ENCODE measurements around the gene NEK11. TPM values are rescaled to one million over a fixed set of nuclear protein-coding genes. Genes with fewer than 3 reads are reported as not detected.
"Not testable (repeated sequence)": the region's sequence is repeated elsewhere in the genome, so short reads cannot be mapped to it uniquely, and the experiment has no call there.

NEK11 gene
- total RNA-seq, 3 donors from 2014 or later, result 3.9 to 9.4 (median 5.8) TPM

DNA sequence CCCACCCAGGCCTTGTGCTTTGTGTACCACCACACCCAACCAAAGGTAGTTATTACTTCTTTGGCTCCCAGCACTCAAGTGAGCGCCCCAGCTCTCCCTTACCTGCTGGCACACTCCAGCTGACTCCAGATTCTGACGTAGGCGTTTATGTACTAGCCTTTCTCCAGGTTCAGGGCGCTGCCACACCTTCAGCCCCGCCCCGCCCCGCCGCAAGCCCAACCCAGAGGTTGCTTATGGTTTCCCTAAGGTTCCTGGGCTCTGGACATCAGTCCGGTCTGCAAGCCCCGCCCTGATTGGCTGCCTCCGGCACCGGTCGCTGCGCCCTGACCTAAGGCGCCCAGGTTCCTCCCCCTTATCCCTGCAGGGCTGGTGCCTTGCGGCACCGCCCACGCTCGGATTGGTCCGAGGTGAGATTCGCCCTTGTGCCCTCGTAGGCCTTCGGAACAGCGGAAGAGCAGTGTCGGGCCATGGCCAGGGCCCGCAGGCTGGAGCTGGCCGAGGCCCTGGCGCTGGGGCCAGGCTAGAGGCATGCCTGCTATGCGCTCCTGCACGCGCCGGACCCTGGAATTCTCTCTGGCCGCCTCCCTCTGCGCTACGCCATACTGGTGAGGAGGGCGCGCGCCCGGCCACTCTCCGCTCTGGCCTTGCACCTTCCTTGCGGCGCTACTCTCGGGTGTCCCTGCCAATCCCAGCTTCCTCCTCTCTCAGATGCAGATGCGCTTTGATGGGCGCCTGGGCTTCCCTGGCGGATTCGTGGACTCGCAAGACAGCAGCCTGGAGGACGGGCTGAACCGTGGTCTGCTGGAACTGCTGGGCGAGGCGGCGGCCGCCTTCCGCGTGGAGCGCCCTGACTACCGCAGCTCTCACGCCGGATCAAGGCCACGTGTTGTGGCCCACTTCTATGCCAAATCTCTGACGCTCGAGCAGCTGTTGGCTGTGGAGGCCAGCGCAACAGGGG is 335.1 kb downstream of the NEK11 start:
- Histone ChIP-seq H3K36me3 (ENCODE audit: low read depth) (no peaks in the 10 kb centered on the region), H3K4me1 (ENCODE audit: low read depth) (peaks cover 4% of the 10 kb centered on the region), H3K4me3 (peak overlapping the region; percentile 25), H3K9me3 (no peaks in the 10 kb centered on the region)
- TF ChIP-seq, protein P1, sequence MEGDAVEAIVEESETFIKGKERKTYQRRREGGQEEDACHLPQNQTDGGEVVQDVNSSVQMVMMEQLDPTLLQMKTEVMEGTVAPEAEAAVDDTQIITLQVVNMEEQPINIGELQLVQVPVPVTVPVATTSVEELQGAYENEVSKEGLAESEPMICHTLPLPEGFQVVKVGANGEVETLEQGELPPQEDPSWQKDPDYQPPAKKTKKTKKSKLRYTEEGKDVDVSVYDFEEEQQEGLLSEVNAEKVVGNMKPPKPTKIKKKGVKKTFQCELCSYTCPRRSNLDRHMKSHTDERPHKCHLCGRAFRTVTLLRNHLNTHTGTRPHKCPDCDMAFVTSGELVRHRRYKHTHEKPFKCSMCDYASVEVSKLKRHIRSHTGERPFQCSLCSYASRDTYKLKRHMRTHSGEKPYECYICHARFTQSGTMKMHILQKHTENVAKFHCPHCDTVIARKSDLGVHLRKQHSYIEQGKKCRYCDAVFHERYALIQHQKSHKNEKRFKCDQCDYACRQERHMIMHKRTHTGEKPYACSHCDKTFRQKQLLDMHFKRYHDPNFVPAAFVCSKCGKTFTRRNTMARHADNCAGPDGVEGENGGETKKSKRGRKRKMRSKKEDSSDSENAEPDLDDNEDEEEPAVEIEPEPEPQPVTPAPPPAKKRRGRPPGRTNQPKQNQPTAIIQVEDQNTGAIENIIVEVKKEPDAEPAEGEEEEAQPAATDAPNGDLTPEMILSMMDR (IDR thresholded peaks at IDR 0.05), result no peak
- DNase-seq, result peak; percentile 94 to 98 (median 96)
- ATAC-seq, result peak; percentile 95
- intact Hi-C loops (cut with DNase I, micrococcal nuclease), result no loop called here

DNA sequence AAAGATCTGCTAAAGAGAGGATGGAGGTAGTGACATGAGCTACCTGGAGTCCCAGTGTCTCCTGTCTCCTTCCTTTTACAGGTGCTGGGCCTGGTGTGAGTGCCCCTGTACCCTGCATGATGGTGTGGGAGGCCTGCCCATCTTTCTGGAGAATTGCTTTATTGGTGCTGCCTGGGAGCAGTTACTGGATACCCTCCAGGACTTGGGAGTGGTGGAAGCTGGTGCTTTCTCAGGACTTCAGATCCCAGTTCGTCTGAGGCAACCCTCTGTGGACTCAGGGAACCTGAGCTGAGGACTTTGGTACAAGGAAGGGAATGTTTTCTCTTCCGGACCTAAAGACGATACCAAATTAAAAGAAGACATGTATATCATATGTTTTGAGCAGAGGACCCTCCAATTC is 336.6 kb downstream of the NEK11 start:
- no peaks in the 10 kb centered on the region for H3K9me3 ChIP-seq
- TF ChIP-seq, protein P1 (IDR thresholded peaks at IDR 0.05), result no peak
- peaks cover 4% of the 10 kb centered on the region for H3K4me1 ChIP-seq (ENCODE audit: low read depth)
- no peak overlapping the region for H3K4me3 ChIP-seq
- H3K36me3 ChIP-seq (ENCODE audit: low read depth), result no peaks in the 10 kb centered on the region
- ATAC-seq (peak; percentile 2), DNase-seq (peak in 2 of 3 donors; percentile 32 to 60)
- intact Hi-C loops (cut with DNase I, micrococcal nuclease), result no loop called here

DNA sequence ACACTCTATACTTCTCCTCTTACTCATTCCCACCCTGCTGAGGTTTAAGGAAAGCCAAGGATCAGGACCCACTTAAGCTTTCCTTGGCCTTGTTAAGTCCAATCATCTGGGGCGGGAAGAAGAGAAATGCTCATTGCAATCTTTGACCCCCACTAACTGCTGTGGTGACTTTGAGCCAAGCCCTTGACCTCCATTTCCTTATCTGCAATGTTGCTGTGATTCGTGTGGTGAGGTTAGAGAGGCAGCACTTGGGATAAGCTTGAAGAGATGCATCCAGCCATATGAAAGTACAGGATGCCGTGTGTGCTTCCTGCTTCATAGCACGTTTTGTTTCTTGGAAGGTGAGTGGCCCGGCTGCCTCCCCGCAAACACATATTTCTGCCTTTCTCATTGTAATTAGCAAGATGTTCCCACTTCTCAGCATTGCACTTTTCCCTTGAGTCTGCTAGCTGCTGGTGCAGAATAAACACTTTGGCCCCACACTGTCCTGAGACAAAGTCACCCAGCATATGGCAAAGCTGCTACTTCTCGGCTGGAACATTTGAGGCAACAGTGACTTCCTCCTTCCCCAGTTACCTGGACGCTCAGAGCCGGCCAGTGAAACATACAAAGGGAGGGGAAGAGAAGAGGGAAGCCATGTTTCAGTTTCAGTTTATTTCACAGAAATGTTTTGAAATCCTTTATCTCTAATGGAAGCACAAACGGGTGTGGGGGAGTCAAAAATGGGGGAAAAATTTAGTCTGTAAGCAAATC is 344.4 kb downstream of the NEK11 start:
- intact Hi-C loops (cut with DNase I, micrococcal nuclease), result no loop called here

DNA sequence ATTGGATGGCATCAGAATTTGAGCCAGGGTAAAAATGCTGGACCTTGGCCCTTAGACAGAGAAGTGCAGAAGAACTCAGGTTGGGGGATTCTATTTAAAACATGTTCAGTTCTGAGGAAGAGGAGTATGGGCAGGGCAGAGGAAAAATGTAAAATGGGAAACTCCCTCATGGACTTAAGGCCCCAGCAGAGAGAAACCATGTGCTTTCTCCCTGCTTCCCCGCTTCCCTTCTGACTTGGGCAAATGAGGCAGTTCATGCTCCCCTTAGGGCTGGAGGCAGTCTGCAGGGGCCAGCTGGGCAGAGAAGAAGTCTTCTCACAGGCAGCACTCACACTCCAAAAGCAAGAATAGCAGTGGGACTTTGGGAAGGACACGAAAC is 345.0 kb downstream of the NEK11 start:
- ATAC-seq (no peak), DNase-seq (no peak)
- TF ChIP-seq, protein P1 (IDR thresholded peaks at IDR 0.05), result no peak
- intact Hi-C loops (cut with DNase I, micrococcal nuclease), result no loop called here
- Histone ChIP-seq H3K36me3 (ENCODE audit: low read depth) (no peaks in the 10 kb centered on the region), H3K9me3 (no peaks in the 10 kb centered on the region), H3K4me1 (ENCODE audit: low read depth) (no peaks in the 10 kb centered on the region), H3K4me3 (no peak overlapping the region)

More for the DNA sequence above, 344.4 kb downstream of the NEK11 start:
- ATAC-seq, result peak; percentile 59
- Histone ChIP-seq H3K36me3 (ENCODE audit: low read depth) (no peaks in the 10 kb centered on the region), H3K9me3 (no peaks in the 10 kb centered on the region), H3K4me1 (ENCODE audit: low read depth) (no peaks in the 10 kb centered on the region), H3K4me3 (no peak overlapping the region)
- DNase-seq, result no peak
- TF ChIP-seq, protein P1 (IDR thresholded peaks at IDR 0.05), result no peak

DNA sequence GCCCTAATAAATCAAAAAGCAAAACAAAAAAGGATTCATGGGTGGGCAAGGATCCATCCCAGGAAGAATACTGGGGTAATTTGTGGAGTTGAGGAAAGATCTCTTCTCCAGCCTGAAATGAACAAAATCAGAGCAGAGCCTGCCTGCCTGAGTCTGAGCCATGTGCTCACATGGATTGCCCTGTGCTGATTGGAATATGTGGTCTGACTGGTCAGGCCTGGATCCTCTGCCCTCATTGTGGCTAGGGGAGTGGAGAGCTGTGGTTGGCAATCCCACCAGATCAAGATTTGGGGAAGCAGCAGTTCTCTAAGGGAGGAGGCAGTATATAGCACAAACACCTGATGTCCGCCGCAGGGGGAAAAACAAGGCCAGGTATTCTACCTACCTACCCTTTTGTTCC is 348.1 kb downstream of the NEK11 start:
- ATAC-seq (no peak), DNase-seq (no peak)
- intact Hi-C loops (cut with DNase I, micrococcal nuclease), result no loop called here
- Histone ChIP-seq H3K4me1 (ENCODE audit: low read depth) (no peaks in the 10 kb centered on the region), H3K4me3 (no peak overlapping the region), H3K36me3 (ENCODE audit: low read depth) (no peaks in the 10 kb centered on the region), H3K9me3 (no peaks in the 10 kb centered on the region)
- TF ChIP-seq, protein P1 (IDR thresholded peaks at IDR 0.05), result no peak

DNA sequence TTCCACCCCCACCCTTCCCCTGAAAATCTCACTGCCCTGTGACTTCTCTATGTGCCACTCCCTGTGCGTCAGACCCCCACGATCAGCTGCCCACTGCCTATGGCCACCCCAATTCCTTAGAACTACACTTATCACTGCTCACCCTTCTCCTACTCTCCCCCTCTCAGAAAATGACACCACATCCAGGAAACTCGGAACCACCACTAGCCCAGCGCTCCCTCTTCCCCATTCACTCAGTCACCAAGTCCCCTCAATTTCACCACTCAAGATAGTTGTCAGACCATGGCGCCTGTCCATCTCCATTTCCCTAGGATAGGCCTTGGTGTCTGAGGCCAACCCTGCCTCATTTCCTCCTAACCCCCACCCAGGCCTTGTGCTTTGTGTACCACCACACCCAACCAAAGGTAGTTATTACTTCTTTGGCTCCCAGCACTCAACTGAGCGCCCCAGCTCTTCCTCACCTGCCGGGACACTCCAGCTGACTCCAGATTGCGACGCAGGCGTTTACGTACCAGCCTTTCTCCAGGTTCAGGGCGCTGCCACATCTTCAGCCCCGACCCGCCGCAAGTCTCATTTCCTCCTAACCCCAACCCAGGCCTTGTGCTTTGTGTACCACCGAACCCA is 354.3 kb downstream of the NEK11 start:
- not testable (repeated sequence) for H3K9me3 ChIP-seq; DNase-seq; H3K36me3 ChIP-seq (ENCODE audit: low read depth)
- peaks cover 18% of the 10 kb centered on the region for H3K4me1 ChIP-seq (ENCODE audit: low read depth)
- ATAC-seq, result peak; percentile 66
- intact Hi-C loops (cut with DNase I, micrococcal nuclease), result loop anchor here in 1 of 2 donors (10.0 kb wide), 1 partner anchor 124 kb away; the partner anchor contains the start of gene MRPL3
- H3K4me3 ChIP-seq, result peak overlapping the region; percentile 23

Data from mucosa of descending colon (tissue), 3 donors.